Measurements from ENCODE around the gene SYNE2.

The SYNE2 gene

DNA sequence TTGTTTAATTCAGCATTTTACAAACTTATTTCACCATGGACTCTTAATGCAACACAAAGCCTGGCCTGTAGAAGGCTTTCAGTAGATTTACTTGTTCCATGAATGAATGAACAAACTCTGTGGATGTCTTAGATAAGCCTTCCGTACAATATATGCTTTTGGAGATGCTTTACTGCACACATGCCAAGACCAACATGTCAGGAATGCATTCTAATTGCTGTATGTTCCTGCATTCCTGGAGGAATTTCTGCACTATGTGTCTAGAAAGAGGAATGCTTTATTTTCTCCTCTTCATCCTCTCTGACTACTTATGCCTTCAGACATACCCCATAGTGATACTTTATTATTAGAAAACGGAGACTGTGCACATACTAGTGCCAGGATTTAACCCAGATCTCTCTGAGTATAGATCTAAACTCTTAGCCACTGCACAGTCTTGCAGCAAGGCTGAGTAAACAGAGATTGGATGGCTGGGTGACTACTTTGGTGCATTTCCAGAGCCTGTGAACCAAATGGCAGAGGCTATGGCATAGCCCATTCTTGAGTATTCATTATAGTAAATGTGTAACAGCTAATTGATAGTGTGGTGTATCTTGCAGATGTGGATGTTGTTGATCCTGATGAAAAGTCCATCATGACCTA is 108.2 kb downstream of the SYNE2 start:
- DNase-seq (ENCODE audit: low read depth, low spot score): no peak

DNA sequence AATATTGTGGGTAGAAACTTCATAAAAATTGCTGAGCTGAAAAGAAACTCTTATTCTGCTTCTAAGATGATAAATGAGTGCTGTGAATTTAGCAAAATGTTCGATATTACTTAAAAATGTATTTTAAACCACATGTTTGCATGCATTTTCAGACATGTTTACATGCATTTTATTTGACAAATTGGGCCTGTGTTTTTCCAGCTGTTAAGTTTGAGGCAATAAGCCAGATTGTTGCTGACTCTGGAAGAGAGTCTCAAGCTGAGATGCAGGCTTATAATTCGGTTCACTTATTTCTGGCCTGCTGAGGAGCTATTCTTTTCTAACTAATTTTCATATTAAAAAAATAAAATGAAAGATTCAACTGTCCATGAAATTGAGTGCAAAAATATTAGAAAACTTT is 110.1 kb downstream of the SYNE2 start:
- DNase-seq (ENCODE audit: low read depth, low spot score): no peak

DNA sequence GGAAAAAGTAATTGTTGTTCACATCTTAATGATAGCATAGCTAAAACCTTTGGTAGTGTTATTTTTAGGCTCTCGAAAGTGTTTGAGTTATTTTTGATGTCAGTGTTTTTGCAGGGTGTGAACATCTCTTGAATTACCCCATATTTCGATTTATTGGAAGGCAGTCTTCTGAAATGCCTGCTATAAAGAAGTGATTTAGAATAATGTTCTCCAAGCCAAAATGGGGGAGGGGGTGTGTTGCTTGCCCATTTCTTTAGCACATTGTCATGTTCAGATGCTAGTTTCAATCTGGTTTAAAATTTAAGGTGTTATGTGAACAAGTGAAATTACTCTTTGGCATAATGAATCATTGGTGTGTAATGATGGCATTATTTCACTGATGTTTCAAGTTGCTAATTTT is 110.6 kb downstream of the SYNE2 start:
- no peak for DNase-seq (ENCODE audit: low read depth, low spot score)

DNA sequence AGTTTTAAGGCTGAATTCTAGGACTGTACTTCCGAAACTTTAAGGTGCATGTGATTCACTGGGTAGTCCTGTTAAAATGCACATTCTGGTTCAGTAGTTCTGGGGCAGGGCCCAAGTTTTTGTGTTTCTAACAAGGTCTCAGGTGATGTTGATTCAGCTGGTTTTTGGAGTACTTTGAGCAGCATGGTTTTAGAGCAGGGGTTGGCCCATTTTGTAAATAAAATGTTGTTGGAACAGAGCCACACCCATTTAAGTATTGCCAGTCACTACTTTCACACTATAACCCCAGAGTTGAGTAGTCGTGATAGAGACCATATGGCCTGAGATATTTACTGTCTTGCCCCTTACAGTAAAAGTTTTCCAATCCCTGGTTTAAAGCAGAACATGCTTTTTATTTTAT is 111.3 kb downstream of the SYNE2 start:
- DNase-seq (ENCODE audit: low read depth, low spot score): no peak

DNA sequence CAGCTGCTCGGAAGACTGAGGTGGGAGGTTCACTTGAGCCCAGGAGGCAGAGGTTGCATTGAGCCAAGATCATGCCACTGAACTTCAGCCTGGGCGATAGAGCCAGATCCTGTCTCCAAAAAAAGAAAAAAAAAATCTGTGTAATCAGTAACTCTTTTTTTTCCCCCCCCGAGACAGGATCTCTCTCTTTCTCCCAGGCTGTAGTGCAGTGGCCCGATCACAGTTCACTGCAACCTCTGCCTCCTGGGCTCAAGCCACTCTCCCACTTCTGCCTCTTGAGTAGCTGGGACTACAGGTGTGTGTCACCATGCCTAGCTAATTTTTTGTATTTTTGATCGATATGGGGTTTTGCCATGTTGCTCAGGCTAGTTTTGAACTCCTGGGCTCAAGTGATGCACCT is 113.6 kb downstream of the SYNE2 start:
- DNase-seq (ENCODE audit: low read depth, low spot score): no peak

DNA sequence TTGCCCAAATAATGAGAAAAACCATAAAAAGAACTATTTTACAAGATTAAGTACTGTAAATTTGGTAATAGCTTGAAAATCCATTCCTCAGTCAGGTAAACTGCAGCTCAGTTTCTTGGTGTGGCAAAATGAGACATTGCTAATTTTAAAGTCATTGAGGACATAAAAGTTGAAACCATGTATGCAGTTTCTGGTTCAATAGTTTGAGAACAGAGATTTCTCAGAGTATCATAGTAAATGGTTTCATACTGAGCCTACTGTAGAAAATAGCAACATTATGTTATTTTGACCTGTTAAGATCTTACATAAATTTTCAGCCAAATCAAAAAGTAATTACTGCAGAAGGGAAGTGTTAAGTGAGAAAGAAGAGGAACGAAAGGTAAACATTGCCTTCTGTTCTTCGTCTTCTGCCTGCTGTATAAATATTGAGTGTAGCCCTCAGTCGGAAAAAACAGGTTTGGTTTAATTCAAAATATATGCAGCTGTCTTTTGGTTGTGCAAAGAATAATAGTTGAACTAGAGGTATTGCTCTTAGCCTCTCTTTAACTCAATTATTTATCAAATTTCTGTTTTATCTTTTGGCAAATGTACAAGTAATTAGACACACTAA is 119.6 kb downstream of the SYNE2 start:
- DNase-seq (ENCODE audit: low read depth, low spot score): no peak

DNA sequence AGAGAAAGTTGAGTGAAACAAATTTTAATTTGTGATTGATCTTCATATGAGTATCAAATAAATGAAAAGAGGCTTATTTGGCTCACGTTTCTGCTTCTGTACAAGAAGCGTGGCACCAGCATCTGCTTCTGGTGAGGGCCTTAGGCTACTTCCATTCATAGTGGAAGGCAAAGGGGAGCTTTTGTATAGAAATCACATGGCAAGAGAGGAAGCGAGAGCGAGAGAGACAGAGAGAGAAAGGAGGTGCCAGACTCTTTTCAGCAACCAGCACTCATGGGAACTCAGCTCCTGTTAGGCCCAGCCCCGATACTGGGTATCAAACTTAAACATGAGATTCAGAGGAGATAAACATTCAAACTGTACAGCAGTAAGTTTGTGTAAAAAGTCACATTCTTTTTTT is 121.4 kb downstream of the SYNE2 start:
- no peak for DNase-seq (ENCODE audit: low read depth, low spot score)

DNA sequence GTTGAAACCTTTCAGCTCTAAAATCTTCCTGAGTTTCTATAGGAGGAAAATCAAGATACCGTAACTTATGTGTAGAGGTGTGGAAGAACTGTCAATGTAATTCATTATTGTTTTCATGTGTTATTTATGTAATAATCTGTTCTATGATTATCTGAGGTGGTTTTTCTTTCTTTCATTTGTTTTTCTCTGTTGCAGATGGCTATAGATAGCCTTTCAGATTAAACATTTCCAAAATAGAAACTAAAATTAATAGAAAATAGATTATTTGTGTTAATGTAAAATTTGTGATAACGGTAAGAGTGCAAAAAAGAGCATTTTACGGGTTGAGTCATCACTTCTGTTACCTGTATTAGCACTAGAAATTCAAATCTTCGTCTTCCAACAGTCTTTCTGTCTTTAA is 128.8 kb downstream of the SYNE2 start:
- DNase-seq (ENCODE audit: low read depth, low spot score): no peak

DNA sequence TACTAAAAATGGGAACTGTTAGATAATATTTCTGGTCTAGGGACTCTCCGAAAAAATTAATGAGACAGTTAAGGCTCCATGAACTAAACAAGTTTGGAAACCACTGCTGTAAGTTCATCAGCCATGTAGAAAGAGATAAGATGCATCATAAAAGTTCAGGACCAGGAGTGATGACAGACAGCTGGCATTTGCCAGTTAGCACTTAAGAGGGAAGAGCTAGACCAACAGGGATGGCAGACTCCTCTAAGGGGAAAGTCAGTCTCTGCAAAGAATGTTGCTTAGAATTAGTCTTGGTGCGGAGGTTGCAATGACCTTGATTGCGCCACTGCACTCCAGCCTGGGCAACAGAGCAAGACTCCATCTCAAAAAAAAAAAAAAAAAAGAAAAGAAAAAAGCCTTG is 129.4 kb downstream of the SYNE2 start:
- no peak for DNase-seq (ENCODE audit: low read depth, low spot score)

DNA sequence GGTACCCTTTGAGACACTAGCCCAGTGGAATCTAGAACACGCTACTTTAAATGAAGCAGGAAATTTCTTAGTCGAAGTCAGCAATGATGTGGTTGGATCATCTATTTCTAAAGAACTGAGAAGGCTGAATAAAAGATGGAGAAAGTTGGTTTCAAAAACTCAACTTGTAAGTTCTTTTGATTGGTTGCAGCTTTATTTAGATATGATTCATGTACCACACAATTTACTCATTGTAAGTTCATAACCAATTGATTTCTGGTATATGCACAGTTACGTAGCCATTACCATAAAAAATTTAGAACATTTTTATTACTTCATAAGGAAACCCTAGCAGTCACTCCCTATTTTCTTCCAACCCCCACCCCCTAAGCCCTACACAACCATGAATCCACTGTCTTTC is 129.8 kb downstream of the SYNE2 start:
- no peak for DNase-seq (ENCODE audit: low read depth, low spot score)

DNA sequence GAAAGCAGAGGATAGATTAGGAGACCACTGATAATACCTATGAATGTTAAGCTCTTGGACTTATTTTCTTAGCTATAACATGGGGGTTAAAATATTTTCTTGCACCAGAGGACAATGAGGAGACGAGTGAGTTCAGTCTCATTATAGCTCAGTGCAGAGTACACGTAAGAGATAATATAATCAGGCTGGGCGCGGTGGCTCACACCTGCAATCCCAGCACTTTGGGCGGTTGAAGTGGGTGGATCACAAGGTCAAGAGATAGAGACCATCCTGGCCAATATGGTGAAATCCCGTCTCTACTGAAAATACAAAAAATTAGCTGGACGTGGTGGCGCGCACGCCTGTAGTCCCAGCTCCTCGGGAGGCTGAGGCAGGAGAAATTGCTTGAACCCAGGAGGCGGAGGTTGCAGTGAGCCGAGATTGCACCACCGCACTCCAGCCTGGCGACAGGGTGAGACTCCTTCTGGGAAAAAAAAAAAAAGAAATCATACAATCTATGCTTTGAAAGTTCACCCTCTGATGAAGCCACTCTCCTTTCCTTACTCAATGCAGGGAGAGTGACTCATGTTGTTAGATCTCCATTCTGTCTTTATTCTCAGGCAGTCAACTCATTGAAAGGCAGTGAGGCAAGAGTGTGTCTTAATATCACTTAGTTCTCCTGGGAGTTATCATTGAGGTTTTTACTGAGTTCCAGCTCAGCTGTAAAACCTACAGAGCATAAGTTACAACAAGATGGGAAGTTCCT is 134.2 kb downstream of the SYNE2 start:
- no peak for DNase-seq (ENCODE audit: low read depth, low spot score)

DNA sequence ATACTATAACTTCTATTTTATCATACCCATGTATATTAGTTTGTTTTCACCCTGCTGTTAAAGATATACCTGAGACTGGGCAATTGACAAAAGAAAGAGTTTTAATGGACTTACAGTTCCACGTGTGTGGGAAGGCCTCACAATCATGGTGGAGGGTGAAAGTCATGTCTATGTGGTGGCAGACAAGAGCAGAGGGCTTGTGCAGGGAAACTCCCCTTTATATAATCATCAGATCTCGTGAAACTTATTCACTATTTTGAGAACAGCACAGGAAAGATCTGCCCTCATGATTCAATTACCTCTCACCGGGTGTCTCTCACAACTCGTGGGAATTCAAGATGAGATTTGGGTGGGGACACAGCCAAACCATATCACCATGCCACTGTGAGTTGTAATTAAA is 135.8 kb downstream of the SYNE2 start:
- DNase-seq (ENCODE audit: low read depth, low spot score): no peak

DNA sequence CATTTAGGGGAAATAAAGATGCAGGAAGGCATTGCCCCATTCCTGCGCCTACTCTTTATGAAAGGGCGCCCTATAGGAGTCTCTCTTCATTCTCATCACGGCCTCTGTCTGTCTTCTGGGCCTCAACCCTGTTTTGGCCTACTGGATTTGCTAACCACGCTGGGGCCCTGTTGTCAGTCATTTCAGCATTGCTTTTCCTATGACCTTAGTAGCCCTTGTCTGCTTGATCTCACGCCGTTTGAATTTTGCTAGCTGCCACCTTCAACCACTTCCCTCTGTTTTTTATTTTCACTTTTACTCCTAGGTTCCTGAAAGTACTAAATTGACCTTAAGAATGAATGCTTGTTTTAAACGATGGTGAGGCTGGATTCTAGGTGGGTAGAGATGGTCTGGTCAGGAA is 139.0 kb downstream of the SYNE2 start:
- DNase-seq (ENCODE audit: low read depth, low spot score): no peak

DNA sequence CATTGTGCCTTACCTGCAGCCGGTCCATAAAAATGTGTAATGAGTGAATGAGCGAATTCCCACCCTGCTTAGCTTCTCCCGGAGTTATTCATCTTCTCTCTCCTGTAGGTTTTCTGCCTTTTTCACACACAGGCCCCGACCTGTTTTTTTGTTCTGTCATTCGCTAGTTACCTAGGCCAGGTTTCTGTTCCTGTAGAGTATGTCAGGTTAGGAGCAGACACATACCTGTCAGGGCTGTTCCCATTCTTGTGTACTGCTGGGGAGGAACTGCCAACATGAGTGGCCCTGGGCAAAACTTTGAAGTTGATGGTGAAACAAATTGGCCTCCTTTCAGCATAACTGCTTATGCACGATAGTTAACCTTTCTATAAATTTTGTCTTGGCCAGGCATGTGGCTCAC is 140.1 kb downstream of the SYNE2 start:
- no peak for DNase-seq (ENCODE audit: low read depth, low spot score)

DNA sequence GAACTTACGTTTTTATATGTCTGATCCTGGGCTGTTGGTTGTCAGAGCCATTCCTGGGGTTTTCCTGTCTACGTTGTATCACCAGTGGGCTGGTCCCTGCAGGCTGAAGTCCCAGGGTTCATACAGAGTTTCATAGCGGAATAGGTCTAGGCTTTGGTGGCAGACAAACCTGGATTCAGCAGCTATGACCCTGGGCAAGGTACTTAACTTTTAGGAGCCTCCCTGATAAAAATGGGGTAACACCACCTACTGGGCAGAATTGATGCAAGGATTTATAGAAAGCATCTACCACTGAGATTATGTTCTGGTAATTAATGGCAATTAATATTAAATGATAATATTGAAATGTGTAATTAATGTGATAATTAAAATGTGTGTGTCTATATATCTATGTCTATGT is 141.2 kb downstream of the SYNE2 start:
- no peak for DNase-seq (ENCODE audit: low read depth, low spot score)

DNA sequence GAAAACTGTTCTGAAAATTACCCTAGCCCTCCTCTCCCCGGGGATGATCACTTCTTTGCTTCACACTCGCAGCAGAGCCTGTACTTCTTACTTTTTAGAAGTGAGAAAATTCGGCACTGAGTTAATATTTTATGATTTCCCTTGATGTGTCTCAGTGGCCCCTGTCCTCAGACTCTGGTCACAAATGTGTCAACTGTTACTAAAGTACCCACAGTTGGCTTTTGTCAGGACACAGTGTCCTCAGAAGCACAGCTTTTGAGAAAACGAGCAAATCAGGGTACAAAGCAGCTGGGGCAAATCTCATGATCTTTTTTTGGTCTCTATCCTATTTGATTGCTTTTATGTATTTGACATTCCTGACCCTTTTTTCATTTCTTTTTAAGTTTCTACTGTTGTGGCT is 142.5 kb downstream of the SYNE2 start:
- no peak for DNase-seq (ENCODE audit: low read depth, low spot score)

DNA sequence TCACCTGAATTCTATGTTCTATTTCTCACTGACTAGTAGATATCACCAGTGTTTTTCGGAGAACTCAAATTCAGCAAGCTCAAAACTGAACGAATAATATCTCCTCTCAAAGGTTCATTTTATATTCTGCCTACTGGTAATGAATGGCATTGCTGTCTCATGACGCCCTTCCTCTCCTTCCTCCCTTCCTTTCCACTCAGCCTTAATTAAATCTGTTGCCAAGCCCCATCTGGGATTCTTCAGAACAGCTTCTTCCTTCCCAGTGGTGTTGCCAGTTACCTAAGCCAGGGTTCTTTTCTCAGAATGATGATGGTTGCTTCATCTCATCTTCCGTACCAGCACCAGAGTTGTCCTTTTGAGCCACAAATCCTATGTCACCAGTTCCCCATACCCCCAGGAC is 143.2 kb downstream of the SYNE2 start:
- no peak for DNase-seq (ENCODE audit: low read depth, low spot score)

DNA sequence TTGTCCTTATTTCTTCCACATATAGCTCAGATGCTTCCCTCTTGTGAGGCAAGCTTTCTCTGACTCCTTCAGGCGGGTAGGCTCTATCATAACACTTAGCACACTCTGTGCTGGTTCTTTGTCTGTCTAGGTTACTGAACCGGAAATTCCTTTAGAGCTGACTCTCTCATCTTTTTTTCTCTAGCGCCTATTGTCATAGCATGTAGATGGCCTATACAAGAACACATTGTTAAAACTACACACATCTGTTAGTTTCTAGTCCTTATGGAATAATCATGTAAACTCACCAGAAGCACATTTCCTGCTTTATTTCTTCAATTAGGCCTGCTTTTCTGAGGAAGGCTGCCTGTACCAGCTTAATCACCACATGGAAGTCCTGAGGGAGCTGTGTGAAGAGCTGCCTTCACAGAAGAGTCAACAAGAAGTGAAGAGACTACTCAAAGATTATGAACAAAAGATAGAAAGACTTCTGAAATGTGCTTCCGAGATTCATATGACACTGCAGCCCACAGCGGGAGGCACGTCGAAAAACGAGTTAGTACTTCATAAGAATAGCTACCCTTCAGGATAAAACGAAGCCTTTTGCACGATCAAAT is 143.9 kb downstream of the SYNE2 start:
- no peak for DNase-seq (ENCODE audit: low read depth, low spot score)

DNA sequence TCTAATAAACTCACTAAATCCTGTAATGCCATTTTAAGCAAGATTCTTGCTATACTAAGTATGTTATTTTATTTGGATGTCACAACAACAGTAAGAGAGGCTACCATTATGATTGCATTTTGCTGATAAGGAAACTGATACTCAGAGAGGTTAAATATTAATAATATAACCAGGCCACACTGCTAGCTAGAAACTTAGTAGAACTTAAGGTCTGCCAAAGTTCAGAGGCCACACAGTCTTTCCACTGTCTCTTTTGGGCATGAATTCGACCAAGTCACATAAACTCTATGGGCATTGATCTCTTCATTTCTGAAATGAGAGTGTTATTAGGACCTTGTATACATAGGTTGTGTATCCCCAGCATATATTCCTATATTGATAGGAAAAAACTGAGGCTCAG is 147.9 kb downstream of the SYNE2 start:
- no peak for DNase-seq (ENCODE audit: low read depth, low spot score)

DNA sequence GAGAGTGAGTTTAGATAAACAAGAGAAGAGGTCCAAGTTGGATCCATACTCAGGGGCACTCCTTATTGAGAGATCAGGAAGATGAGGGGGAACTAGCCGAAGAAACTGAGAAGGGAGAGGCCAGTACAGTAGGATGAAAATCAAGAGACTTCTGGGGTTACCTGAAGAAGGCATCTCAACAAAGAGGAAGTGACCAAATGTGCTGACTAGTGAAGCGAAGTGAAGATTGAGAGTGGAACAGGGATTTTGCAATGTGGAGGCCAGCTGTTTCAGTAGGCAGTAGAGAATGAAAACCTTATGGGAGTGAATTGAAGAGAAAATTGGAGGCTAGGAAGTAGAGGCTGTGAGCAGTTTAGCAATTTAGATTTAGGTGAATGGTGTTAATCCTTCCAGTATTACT is 153.0 kb downstream of the SYNE2 start:
- DNase-seq (ENCODE audit: low read depth, low spot score): no peak

DNA sequence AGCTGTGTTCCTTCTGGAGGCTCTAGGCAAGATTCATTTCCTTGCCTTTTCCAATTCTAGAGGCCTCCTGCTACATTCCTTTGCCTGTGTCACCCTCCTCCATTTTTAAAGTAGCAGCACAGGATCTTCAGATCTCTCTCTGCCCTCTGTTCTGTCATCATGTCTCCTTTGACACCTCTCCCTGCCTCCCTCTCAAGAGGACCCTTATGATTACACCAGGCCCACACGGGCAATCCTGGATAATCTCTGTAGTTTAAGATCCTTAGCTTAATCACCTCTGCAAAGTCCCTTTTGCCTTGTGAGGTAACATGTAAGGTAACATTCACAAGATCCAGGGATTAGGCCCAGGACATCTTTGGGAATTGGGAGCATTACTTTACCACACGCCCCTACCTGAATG is 155.2 kb downstream of the SYNE2 start:
- DNase-seq (ENCODE audit: low read depth, low spot score): no peak

DNA sequence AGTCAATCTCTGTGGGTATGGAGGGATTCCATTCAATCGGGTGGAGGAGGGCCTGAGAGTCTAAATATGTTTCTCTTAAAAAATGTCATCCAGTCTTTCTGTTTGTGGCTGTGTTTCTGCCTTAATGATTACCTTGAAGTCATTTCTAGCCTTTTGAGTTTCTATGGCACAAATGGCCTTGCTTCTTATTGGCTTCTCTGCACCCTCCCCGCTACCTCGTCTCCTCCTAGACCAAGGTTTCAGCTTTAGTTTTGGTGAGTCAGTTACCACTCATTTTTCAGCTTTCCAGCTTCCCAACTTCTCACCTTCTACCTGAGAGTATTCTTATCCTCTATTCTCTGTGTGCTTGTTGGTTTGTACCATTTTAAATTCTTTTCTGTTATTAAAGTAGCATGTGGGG is 159.2 kb downstream of the SYNE2 start:
- DNase-seq (ENCODE audit: low read depth, low spot score): no peak

DNA sequence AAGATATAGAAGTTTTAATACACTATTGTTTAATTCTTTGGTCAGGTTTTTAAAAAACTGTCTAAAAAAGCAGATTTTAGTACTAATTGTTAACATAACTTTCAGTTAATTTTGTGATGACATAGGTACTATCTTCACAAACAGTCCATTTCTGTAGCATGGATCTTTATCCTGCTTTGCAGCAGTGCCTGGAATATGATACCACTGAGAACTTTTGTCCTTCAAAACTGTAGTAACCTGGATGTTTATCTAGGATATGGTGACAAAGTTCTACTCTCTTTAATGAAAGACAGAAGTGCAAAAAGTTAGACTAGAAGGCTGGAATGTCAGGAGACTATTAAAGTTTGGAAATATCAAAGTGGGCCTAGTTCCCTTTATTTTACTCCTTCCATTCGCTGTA is 159.9 kb downstream of the SYNE2 start:
- no peak for DNase-seq (ENCODE audit: low read depth, low spot score)

Measured in ELF-1 (cell line).